HepG2 (cell line): ENCODE measurements around the gene NARS2. TPM values are rescaled to one million over a fixed set of nuclear protein-coding genes. Genes with fewer than 3 reads are reported as not detected.

ENCODE experiments used
- ARNT2 ChIP-seq: sonication (generic); formaldehyde crosslinking; IDR thresholded peaks from 2 replicates; pipeline ENCODE4 v1.8.0; 2022; ENCODE audit warnings: mild to moderate bottlenecking, low read depth, missing genetic modification reagents, moderate library complexity
- CBX5 ChIP-seq: sonication (generic); formaldehyde crosslinking; IDR thresholded peaks from 2 replicates; pipeline ENCODE4 v1.4.0; 2020; ENCODE audit warnings: missing genetic modification reagents, borderline replicate concordance
- KAT7 ChIP-seq: IDR thresholded peaks from 2 replicates; pipeline ENCODE4 v1.6.1; 2018; ENCODE audit warnings: borderline replicate concordance, missing compliant biosample characterization
- KLF11 ChIP-seq: IDR thresholded peaks from 2 replicates; pipeline ENCODE4 v1.6.1; 2016; ENCODE audit warnings: missing compliant biosample characterization
- MTF2 ChIP-seq: sonication (generic); formaldehyde crosslinking; IDR thresholded peaks from 2 replicates; pipeline ENCODE4 v1.5.0; 2020; ENCODE audit warnings: missing genetic modification reagents, borderline replicate concordance
- RFXANK ChIP-seq: IDR thresholded peaks from 2 replicates; pipeline ENCODE4 v1.6.1; 2016
- SMYD3 ChIP-seq: sonication (generic); formaldehyde crosslinking; IDR thresholded peaks from 2 replicates; pipeline ENCODE4 v1.8.1; 2023; ENCODE audit warnings: mild to moderate bottlenecking, missing genetic modification reagents
- SOX6 ChIP-seq, 2 experiments: fragments of 450-650 bp in 1 of 2; sonication (generic) in 1 of 2; formaldehyde crosslinking in 1 of 2; IDR thresholded peaks; 2 replicates each; pipeline versions ENCODE4 v1.4.0 to v1.6.1; 2017 to 2020; ENCODE audit warnings: antibody characterized with exemption in 1 of 2, mild to moderate bottlenecking in 1 of 2, missing genetic modification reagents in 1 of 2
- SP5 ChIP-seq: IDR thresholded peaks from 2 replicates; pipeline ENCODE4 v1.6.1; 2016; ENCODE audit warnings: low read depth, borderline replicate concordance
- ZBTB38 ChIP-seq: sonication (generic); formaldehyde crosslinking; IDR thresholded peaks from 2 replicates; pipeline ENCODE4 v1.5.1; 2020; ENCODE audit warnings: mild to moderate bottlenecking, missing genetic modification reagents
- ZNF317 ChIP-seq: sonication (generic); formaldehyde crosslinking; IDR thresholded peaks from 2 replicates; pipeline ENCODE4 v1.5.0; 2020; ENCODE audit warnings: mild to moderate bottlenecking, missing genetic modification reagents
- ZNF878 ChIP-seq: sonication (generic); formaldehyde crosslinking; IDR thresholded peaks from 2 replicates; pipeline ENCODE4 v1.8.1; 2023; ENCODE audit warnings: mild to moderate bottlenecking, missing genetic modification reagents, moderate library complexity
- polyA plus RNA-seq, 8 experiments: library from polyadenylated mRNA; depleted of rRNA in 3 of 8; stranded (reverse) in 7 of 8; unstranded in 1 of 8; fragments of >200 nt; fragmentation: Illumina TruSeq in 4 of 8; extraction: Trizol in 4 of 8; gene quantifications; 2 replicates each; pipeline versions ENCODE4 v1.2.1 to v1.2.3, GENCODE V29; 2011 to 2016; ENCODE audit warnings: low read depth in 4 of 8, missing spikeins in 1 of 8, mixed read lengths in 1 of 8; ENCODE audit not compliant: insufficient read depth in 1 of 8
- total RNA-seq, 5 experiments: library from RNA; depleted of rRNA; stranded (reverse); fragments of >200 nt; fragmentation: Illumina TruSeq; extraction: Trizol; gene quantifications; 2 replicates each; pipeline ENCODE4 v1.2.3, GENCODE V29; 2016; ENCODE audit warnings: low read depth in 1 of 5
- TF ChIP-seq, protein P1 (sequence below): sonication (generic); formaldehyde crosslinking; IDR thresholded peaks from 2 replicates; pipeline ENCODE4 v1.4.0; 2020; ENCODE audit warnings: mild to moderate bottlenecking, missing genetic modification reagents
- TF ChIP-seq, protein P2 (sequence below): fragments of 450-650 bp; IDR thresholded peaks from 2 replicates; pipeline ENCODE4 v1.6.1; 2017; ENCODE audit warnings: mild to moderate bottlenecking
- TF ChIP-seq, protein P3 (sequence below): sonication (generic); formaldehyde crosslinking; IDR thresholded peaks from 2 replicates; pipeline ENCODE4 v1.8.0; 2023; ENCODE audit warnings: mild to moderate bottlenecking, missing genetic modification reagents
- TF ChIP-seq, protein P4 (sequence below): IDR thresholded peaks from 2 replicates; pipeline ENCODE4 v1.6.1; 2016; ENCODE audit warnings: low read depth, borderline replicate concordance
- TF ChIP-seq, protein P5 (sequence below): sonication (generic); formaldehyde crosslinking; IDR thresholded peaks from 2 replicates; pipeline ENCODE4 v1.4.0; 2020; ENCODE audit warnings: missing genetic modification reagents

NARS2 gene
- total and polyA plus RNA-seq, 2 of the 13 experiments (the other 11 are each of a cell fraction or from before 2014, with no cell fraction given) = 45.9 to 65.0 TPM

DNA sequence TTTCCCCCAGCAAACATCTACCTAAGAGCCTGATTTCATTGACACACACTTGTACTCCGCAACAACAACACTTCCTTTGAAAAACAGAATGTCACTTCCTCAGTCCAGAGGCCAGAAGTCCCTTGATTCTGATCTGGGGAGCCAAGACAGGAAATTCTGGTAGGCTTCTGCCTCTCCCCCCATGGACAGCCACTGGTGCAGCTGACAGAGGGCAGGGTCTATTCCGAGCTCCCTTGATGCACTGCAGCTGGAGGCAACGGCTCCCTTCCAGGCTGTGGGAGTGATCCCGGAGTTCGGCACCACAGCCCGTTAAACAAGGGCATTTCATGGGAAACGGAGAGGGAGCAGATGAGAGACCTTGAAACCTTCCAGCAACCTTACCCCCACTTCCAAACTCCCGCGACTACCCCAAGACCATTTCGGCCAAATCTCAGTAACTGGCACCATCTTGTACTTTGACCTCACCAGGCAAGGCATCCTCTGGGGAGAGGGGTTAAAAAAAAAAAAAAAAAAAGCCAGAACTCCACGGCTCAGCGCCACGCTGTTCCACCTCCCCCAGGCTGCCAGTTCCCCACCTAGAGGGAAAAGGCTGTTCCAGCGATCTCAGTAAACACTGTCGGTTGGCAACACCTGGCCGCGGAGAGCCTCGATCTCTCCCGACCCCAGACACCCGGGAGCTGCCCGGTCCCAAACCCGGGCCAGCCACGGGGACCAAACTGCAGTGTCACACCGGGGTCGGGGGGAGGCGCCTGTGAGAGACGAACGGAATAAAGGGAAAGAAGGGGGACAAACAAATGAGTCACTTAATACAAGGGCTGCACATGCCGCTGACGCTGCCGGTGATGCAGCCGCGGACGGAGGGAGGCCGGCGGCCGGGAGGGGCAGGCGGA is 158.1 kb downstream of the NARS2 start (continued):
- TF ChIP-seq, protein P1, sequence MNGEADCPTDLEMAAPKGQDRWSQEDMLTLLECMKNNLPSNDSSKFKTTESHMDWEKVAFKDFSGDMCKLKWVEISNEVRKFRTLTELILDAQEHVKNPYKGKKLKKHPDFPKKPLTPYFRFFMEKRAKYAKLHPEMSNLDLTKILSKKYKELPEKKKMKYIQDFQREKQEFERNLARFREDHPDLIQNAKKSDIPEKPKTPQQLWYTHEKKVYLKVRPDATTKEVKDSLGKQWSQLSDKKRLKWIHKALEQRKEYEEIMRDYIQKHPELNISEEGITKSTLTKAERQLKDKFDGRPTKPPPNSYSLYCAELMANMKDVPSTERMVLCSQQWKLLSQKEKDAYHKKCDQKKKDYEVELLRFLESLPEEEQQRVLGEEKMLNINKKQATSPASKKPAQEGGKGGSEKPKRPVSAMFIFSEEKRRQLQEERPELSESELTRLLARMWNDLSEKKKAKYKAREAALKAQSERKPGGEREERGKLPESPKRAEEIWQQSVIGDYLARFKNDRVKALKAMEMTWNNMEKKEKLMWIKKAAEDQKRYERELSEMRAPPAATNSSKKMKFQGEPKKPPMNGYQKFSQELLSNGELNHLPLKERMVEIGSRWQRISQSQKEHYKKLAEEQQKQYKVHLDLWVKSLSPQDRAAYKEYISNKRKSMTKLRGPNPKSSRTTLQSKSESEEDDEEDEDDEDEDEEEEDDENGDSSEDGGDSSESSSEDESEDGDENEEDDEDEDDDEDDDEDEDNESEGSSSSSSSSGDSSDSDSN (CRISPR knock-in tag) = peak; percentile 59
- TF ChIP-seq, protein P2, sequence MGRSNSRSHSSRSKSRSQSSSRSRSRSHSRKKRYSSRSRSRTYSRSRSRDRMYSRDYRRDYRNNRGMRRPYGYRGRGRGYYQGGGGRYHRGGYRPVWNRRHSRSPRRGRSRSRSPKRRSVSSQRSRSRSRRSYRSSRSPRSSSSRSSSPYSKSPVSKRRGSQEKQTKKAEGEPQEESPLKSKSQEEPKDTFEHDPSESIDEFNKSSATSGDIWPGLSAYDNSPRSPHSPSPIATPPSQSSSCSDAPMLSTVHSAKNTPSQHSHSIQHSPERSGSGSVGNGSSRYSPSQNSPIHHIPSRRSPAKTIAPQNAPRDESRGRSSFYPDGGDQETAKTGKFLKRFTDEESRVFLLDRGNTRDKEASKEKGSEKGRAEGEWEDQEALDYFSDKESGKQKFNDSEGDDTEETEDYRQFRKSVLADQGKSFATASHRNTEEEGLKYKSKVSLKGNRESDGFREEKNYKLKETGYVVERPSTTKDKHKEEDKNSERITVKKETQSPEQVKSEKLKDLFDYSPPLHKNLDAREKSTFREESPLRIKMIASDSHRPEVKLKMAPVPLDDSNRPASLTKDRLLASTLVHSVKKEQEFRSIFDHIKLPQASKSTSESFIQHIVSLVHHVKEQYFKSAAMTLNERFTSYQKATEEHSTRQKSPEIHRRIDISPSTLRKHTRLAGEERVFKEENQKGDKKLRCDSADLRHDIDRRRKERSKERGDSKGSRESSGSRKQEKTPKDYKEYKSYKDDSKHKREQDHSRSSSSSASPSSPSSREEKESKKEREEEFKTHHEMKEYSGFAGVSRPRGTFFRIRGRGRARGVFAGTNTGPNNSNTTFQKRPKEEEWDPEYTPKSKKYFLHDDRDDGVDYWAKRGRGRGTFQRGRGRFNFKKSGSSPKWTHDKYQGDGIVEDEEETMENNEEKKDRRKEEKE = no peak
- TF ChIP-seq SOX6 (IDR thresholded peaks at IDR 0.05) (no peak), SOX6 (CRISPR knock-in tag; IDR thresholded peaks at IDR 0.05) (peak; percentile 27), SP5 (no peak), CBX5 (0 out of 2 replicates have a peak, but pooled peaks have one; percentile 14), ZNF878 (no peak), RFXANK (CRISPR knock-in tag) (no peak), KAT7 (CRISPR knock-in tag) (no peak), MTF2 (CRISPR knock-in tag) (no peak), KLF11 (no peak), SMYD3 (CRISPR knock-in tag) (no peak), ZNF317 (peak; percentile 59; the same call in 1 of the 2 replicates), ZBTB38 (CRISPR knock-in tag) (no peak), ARNT2 (CRISPR knock-in tag) (no peak)
- TF ChIP-seq, protein P3, sequence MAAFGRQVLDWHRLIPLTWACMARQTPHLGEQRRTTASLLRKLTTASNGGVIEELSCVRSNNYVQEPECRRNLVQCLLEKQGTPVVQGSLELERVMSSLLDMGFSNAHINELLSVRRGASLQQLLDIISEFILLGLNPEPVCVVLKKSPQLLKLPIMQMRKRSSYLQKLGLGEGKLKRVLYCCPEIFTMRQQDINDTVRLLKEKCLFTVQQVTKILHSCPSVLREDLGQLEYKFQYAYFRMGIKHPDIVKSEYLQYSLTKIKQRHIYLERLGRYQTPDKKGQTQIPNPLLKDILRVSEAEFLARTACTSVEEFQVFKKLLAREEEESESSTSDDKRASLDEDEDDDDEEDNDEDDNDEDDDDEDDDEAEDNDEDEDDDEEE (CRISPR knock-in tag) = no peak; the same call in 1 of the 2 replicates
- TF ChIP-seq, protein P4, sequence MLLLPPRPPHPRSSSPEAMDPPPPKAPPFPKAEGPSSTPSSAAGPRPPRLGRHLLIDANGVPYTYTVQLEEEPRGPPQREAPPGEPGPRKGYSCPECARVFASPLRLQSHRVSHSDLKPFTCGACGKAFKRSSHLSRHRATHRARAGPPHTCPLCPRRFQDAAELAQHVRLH (CRISPR knock-in tag) = peak; percentile 21; the same call in 1 of the 2 replicates
- TF ChIP-seq, protein P5, sequence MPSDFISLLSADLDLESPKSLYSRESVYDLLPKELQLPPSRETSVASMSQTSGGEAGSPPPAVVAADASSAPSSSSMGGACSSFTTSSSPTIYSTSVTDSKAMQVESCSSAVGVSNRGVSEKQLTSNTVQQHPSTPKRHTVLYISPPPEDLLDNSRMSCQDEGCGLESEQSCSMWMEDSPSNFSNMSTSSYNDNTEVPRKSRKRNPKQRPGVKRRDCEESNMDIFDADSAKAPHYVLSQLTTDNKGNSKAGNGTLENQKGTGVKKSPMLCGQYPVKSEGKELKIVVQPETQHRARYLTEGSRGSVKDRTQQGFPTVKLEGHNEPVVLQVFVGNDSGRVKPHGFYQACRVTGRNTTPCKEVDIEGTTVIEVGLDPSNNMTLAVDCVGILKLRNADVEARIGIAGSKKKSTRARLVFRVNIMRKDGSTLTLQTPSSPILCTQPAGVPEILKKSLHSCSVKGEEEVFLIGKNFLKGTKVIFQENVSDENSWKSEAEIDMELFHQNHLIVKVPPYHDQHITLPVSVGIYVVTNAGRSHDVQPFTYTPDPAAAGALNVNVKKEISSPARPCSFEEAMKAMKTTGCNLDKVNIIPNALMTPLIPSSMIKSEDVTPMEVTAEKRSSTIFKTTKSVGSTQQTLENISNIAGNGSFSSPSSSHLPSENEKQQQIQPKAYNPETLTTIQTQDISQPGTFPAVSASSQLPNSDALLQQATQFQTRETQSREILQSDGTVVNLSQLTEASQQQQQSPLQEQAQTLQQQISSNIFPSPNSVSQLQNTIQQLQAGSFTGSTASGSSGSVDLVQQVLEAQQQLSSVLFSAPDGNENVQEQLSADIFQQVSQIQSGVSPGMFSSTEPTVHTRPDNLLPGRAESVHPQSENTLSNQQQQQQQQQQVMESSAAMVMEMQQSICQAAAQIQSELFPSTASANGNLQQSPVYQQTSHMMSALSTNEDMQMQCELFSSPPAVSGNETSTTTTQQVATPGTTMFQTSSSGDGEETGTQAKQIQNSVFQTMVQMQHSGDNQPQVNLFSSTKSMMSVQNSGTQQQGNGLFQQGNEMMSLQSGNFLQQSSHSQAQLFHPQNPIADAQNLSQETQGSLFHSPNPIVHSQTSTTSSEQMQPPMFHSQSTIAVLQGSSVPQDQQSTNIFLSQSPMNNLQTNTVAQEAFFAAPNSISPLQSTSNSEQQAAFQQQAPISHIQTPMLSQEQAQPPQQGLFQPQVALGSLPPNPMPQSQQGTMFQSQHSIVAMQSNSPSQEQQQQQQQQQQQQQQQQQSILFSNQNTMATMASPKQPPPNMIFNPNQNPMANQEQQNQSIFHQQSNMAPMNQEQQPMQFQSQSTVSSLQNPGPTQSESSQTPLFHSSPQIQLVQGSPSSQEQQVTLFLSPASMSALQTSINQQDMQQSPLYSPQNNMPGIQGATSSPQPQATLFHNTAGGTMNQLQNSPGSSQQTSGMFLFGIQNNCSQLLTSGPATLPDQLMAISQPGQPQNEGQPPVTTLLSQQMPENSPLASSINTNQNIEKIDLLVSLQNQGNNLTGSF (CRISPR knock-in tag) = no peak
